Karpas-422 (cell line): ENCODE measurements around the gene TCF7L2. TPM values are rescaled to one million over a fixed set of nuclear protein-coding genes. Genes with fewer than 3 reads are reported as not detected.

Experiments used
- DNase-seq: peaks from one replicate; pipeline ENCODE4 v3.0.0-alpha.2; 2015
- H2AFZ ChIP-seq: fragments of 200-600 bp; sonication (generic); 2 replicates; pipeline ENCODE4 v1.6.1; 2014; ENCODE audit warnings: antibody characterized with exemption, low read length, mixed read lengths
- H3K27ac ChIP-seq: fragments of 200-600 bp; sonication (generic); 2 replicates; pipeline ENCODE4 v1.5.1; 2014; ENCODE audit warnings: mild to moderate bottlenecking, low read length, moderate library complexity
- H3K27me3 ChIP-seq: fragments of 200-600 bp; sonication (generic); 2 replicates; pipeline ENCODE4 v1.6.1; 2014; ENCODE audit warnings: low read length, mixed read lengths
- H3K36me3 ChIP-seq: fragments of 200-600 bp; sonication (generic); 2 replicates; pipeline ENCODE4 v1.6.1; 2014; ENCODE audit warnings: low read length, mixed read lengths; ENCODE audit not compliant: insufficient read depth
- H3K4me1 ChIP-seq: fragments of 200-600 bp; sonication (generic); 2 replicates; pipeline ENCODE4 v1.6.1; 2014; ENCODE audit warnings: mild to moderate bottlenecking, low read length, mixed read lengths
- H3K4me2 ChIP-seq: fragments of 200-600 bp; sonication (generic); 2 replicates; pipeline ENCODE4 v1.6.1; 2014; ENCODE audit warnings: low read length, low read depth, mild to moderate bottlenecking; ENCODE audit not compliant: poor library complexity, severe bottlenecking
- H3K4me3 ChIP-seq: fragments of 200-600 bp; sonication (generic); 2 replicates; pipeline ENCODE4 v1.5.1; 2014; ENCODE audit warnings: mild to moderate bottlenecking, antibody characterized with exemption, low read length, mixed read lengths
- H3K79me2 ChIP-seq: fragments of 200-600 bp; sonication (generic); 2 replicates; pipeline ENCODE4 v1.6.1; 2014; ENCODE audit warnings: mild to moderate bottlenecking, low read length, mixed read lengths
- H3K9ac ChIP-seq: fragments of 200-600 bp; sonication (generic); 2 replicates; pipeline ENCODE4 v1.6.0; 2014; ENCODE audit warnings: low read length
- H3K9me2 ChIP-seq: fragments of 200-600 bp; sonication (generic), shearing (Covaris generic); replicated peaks from 2 replicates; pipeline ENCODE4 v1.6.0; 2014; ENCODE audit warnings: mild to moderate bottlenecking, low read length, moderate library complexity; ENCODE audit not compliant: insufficient read depth
- H3K9me3 ChIP-seq: fragments of 300-700, 200-600 bp; sonication (generic); 2 replicates; pipeline ENCODE4 v1.6.1; 2014; ENCODE audit warnings: low read length, mixed read lengths
- H4K20me1 ChIP-seq: fragments of 200-600 bp; sonication (generic); 2 replicates; pipeline ENCODE4 v1.6.1; 2014; ENCODE audit warnings: mild to moderate bottlenecking, antibody characterized with exemption, low read length, low read depth; ENCODE audit not compliant: insufficient read depth
- total RNA-seq: library from RNA; depleted of rRNA; stranded (reverse); fragments of >200 nt; shearing (Covaris generic); gene quantifications from 2 replicates; pipeline ENCODE4 v1.2.3, GENCODE V29; 2014; ENCODE audit warnings: low replicate concordance

TCF7L2 gene
- total RNA-seq, 1 experiment from 2014 or later = not detected

DNA sequence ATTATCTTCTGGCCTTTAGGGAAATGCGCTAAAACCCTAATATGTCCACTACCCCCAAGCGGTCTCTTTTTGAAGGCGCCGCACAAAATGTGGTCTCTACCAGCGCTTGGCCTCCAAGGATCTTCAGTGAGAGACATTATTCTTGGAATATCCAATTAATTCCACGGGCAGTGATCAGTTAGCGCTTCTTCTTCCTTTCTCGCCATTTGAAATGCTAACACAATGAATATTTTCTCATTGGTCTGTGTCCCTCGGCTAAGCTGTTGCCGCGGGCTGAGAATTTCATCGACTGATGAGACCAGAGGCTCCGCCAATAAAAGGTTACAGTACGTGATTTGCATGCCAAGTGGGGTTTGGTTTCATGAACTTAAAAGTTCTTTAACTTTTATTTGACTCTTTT is 169.8 kb downstream of the TCF7L2 start:
- no peak overlapping the region for H3K9ac ChIP-seq
- H3K79me2 ChIP-seq = no peaks in the 10 kb centered on the region
- no peak overlapping the region for H3K4me3 ChIP-seq
- DNase-seq = no peak
- no peaks in the 10 kb centered on the region for H3K4me1 ChIP-seq
- no peak overlapping the region for H2AFZ ChIP-seq
- no peaks in the 10 kb centered on the region for H3K36me3 ChIP-seq
- H3K4me2 ChIP-seq = no peak overlapping the region
- no peaks in the 10 kb centered on the region for H3K9me3 ChIP-seq
- no peak overlapping the region for H3K27ac ChIP-seq
- no peaks in the 10 kb centered on the region for H4K20me1 ChIP-seq
- no peaks in the 10 kb centered on the region for H3K27me3 ChIP-seq
- no peaks in the 10 kb centered on the region for H3K9me2 ChIP-seq

GRCh38 chr10:113121153-113121552 is 171.1 kb downstream of the TCF7L2 start:
- H3K79me2 ChIP-seq = no peaks in the 10 kb centered on the region

GRCh38 chr10:113122947-113123346 is 172.9 kb downstream of the TCF7L2 start:
- H3K27me3 ChIP-seq = no peaks in the 10 kb centered on the region
- H3K4me3 ChIP-seq = no peak overlapping the region
- H3K9me2 ChIP-seq = no peaks in the 10 kb centered on the region
- no peaks in the 10 kb centered on the region for H3K4me1 ChIP-seq
- no peak overlapping the region for H3K4me2 ChIP-seq
- no peak overlapping the region for H3K9ac ChIP-seq
- H3K36me3 ChIP-seq = no peaks in the 10 kb centered on the region
- H3K27ac ChIP-seq = no peak overlapping the region
- no peaks in the 10 kb centered on the region for H4K20me1 ChIP-seq
- no peaks in the 10 kb centered on the region for H3K79me2 ChIP-seq
- H3K9me3 ChIP-seq = no peaks in the 10 kb centered on the region
- no peak for DNase-seq
- no peak overlapping the region for H2AFZ ChIP-seq

More at GRCh38 chr10:113121153-113121552, 171.1 kb downstream of the TCF7L2 start:
- no peak overlapping the region for H3K27ac ChIP-seq
- H3K4me1 ChIP-seq = no peaks in the 10 kb centered on the region
- no peaks in the 10 kb centered on the region for H3K9me3 ChIP-seq
- no peaks in the 10 kb centered on the region for H3K27me3 ChIP-seq
- no peak overlapping the region for H3K4me2 ChIP-seq
- H2AFZ ChIP-seq = no peak overlapping the region
- DNase-seq = no peak
- H3K36me3 ChIP-seq = no peaks in the 10 kb centered on the region
- H4K20me1 ChIP-seq = no peaks in the 10 kb centered on the region
- H3K4me3 ChIP-seq = no peak overlapping the region
- H3K9ac ChIP-seq = no peak overlapping the region
- H3K9me2 ChIP-seq = no peaks in the 10 kb centered on the region

DNA sequence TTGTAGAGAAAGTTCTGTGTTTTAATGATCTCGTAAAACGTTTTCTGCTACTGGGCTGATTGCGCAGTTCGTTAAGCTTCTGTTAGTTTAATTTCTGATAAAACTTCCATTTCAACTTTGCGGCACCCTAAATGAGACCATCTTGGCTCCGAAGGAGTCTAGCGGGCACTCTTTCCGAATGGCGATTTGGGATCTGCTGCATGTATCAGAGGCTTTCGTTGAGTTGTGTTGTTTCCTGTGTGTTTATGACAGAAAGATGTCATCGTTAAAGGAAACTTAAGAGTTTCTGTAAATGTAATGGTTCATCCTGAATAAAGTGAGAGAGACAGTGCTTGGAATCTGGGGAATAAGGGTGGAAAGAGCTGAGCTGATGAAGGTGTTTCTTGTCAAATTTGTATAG is 174.7 kb downstream of the TCF7L2 start:
- Histone ChIP-seq H3K27ac (no peak overlapping the region), H3K4me2 (no peak overlapping the region), H4K20me1 (no peaks in the 10 kb centered on the region), H3K9me3 (no peaks in the 10 kb centered on the region), H3K27me3 (no peaks in the 10 kb centered on the region), H3K79me2 (no peaks in the 10 kb centered on the region), H3K36me3 (no peaks in the 10 kb centered on the region), H3K9ac (no peak overlapping the region), H3K4me3 (no peak overlapping the region), H2AFZ (no peak overlapping the region), H3K4me1 (no peaks in the 10 kb centered on the region), H3K9me2 (no peaks in the 10 kb centered on the region)
- DNase-seq = no peak

DNA sequence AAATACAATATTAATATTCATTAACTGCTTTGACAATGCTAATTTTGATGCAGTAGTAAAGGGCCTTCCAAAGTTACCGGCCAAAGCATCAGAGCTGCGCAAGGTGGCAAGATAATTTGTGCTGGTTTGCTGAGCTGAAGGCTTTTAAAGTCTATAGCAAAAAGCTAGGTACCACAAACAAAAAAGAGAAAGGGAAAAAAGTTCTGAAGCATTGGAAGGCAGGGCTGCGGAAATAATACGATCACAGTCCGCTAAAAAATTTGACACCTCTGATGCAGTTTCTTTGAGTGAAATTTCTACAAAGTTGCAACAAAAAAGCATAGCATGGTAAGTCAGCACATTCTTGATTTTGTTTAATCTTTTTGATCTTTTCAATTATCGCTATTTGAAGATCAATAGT is 175.6 kb downstream of the TCF7L2 start:
- Histone ChIP-seq H3K4me1 (no peaks in the 10 kb centered on the region), H3K36me3 (no peaks in the 10 kb centered on the region), H3K4me2 (no peak overlapping the region), H3K27me3 (no peaks in the 10 kb centered on the region), H4K20me1 (no peaks in the 10 kb centered on the region), H3K4me3 (no peak overlapping the region), H2AFZ (no peak overlapping the region), H3K79me2 (no peaks in the 10 kb centered on the region), H3K27ac (no peak overlapping the region), H3K9me3 (no peaks in the 10 kb centered on the region), H3K9me2 (no peaks in the 10 kb centered on the region), H3K9ac (no peak overlapping the region)
- DNase-seq = no peak

DNA sequence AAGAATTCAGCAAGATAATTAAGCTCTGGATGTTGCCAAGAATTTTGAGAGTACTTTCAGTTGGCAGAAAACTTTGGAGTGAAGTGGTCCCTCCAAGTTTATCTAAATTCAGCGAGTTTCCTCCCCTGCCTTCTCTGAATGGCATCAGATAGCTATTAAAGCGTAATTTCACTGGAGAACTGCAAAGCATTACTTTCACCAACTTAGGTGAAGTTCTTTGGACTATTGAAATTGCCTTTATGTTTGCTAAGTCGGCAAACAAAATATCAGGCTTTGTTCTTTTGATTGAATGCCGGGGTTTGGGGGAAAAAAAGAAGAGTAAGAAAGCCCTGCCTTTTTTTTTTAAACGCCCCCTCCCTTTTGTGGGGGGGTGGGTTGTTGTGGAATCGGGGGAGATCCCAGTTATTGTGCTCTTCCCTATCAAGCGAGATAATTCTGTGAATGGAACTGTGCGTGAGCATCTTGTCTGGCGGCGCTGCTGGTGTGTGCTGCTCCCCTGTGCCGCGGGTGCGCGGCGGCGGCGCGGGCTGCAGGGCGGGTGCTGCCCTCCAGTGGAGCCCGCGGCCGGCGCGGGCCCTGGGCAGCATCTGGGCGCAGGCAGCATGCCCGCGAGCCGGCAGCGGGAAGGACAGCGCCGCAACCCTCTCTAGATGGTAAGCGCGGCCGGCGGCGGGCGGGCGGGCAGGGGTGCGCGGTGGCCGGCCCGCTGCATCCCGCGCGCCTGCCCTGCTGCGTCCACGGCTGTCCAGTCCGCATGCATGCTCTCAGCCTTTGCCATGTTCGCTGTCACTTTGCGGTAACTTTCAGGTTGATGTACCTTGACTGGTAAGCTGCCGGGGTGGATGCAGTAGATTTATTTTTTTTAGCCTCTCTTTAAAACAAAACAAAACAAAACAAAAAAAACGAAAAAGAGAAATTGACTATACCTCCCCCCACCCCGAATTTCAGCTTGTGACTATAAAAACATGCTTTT is 176.5 kb downstream of the TCF7L2 start:
- Histone ChIP-seq H3K9ac (no peak overlapping the region), H3K27me3 (no peaks in the 10 kb centered on the region), H3K4me3 (no peak overlapping the region), H3K79me2 (no peaks in the 10 kb centered on the region), H3K9me2 (no peaks in the 10 kb centered on the region), H3K4me1 (no peaks in the 10 kb centered on the region), H3K9me3 (no peaks in the 10 kb centered on the region), H3K27ac (no peak overlapping the region), H3K4me2 (no peak overlapping the region), H4K20me1 (no peaks in the 10 kb centered on the region), H2AFZ (no peak overlapping the region), H3K36me3 (no peaks in the 10 kb centered on the region)
- no peak for DNase-seq

DNA sequence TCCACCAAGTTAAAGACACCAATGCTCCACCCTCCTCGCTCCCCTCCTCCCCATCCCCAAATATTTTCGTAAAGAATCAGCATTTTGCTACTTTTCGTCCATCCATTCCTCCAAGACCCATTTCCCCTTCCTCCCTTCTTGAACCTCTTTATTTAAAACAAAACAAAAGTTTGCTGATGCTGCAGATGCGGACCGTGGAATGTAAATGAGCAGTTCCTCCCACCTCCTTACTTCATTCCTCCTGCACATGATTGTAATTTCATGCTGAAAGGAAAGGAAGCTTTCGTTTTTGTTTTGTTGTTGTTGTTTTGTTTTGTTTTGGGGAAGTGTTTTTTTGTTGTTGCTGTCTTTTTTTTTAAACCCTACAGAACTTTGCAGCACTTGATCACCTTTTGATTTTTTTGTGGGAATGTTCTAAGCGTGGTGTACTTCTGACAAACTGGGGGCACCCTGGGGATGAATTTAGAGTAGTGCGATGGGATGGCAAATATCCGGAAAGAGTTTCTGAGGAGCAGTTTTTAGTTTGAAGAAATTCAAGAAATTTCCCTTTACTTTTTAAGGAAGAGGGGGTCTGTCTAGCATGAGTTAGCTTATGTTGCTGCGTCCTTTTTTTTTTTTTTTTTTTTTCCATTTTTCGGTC is 177.3 kb downstream of the TCF7L2 start:
- no peaks in the 10 kb centered on the region for H3K9me3 ChIP-seq
- no peaks in the 10 kb centered on the region for H3K36me3 ChIP-seq
- no peak overlapping the region for H3K27ac ChIP-seq
- H3K9me2 ChIP-seq = no peaks in the 10 kb centered on the region
- no peaks in the 10 kb centered on the region for H3K79me2 ChIP-seq
- no peaks in the 10 kb centered on the region for H3K27me3 ChIP-seq
- H3K4me2 ChIP-seq = no peak overlapping the region
- no peaks in the 10 kb centered on the region for H3K4me1 ChIP-seq
- H4K20me1 ChIP-seq = no peaks in the 10 kb centered on the region
- no peak overlapping the region for H3K9ac ChIP-seq
- H2AFZ ChIP-seq = no peak overlapping the region
- DNase-seq = no peak
- no peak overlapping the region for H3K4me3 ChIP-seq

- H3K4me1 ChIP-seq = no peaks in the 10 kb centered on the region
- H3K9me2 ChIP-seq = no peaks in the 10 kb centered on the region
- H3K36me3 ChIP-seq = no peaks in the 10 kb centered on the region
- H2AFZ ChIP-seq = no peak overlapping the region
- H3K4me2 ChIP-seq = no peak overlapping the region
- H3K9ac ChIP-seq = no peak overlapping the region
- no peak overlapping the region for H3K27ac ChIP-seq
- no peak for DNase-seq
- no peaks in the 10 kb centered on the region for H4K20me1 ChIP-seq
- no peaks in the 10 kb centered on the region for H3K9me3 ChIP-seq
- no peaks in the 10 kb centered on the region for H3K79me2 ChIP-seq
- no peak overlapping the region for H3K4me3 ChIP-seq
- H3K27me3 ChIP-seq = no peaks in the 10 kb centered on the region
These were observed 177.8 kb downstream of the TCF7L2 start for GRCh38 chr10:113127901-113128283.
